GM13976 (cell line): Measurements from ENCODE around the gene MTREX.

Experiments
- DNase-seq: peaks from one replicate; pipeline ENCODE4 v3.0.0; 2012; ENCODE audit warnings: low spot score
- in situ Hi-C: fragments of 300-500 bp; cut with MboI; formaldehyde crosslinking; loops from one replicate; pipeline ENCODE4 v1.12.0; 2022; ENCODE audit warnings: low sequenced_read_pairs, mixed read lengths, inconsistent platforms; ENCODE audit not compliant: unreplicated experiment
- TF ChIP-seq, protein P1 (sequence below): IDR thresholded peaks from 2 replicates; pipeline ENCODE4 v1.5.1; 2012; ENCODE audit warnings: borderline replicate concordance, mild to moderate bottlenecking; ENCODE audit not compliant: insufficient read depth; ENCODE audit errors: extremely low read depth, missing control alignments, control extremely low read depth

The MTREX gene

DNA sequence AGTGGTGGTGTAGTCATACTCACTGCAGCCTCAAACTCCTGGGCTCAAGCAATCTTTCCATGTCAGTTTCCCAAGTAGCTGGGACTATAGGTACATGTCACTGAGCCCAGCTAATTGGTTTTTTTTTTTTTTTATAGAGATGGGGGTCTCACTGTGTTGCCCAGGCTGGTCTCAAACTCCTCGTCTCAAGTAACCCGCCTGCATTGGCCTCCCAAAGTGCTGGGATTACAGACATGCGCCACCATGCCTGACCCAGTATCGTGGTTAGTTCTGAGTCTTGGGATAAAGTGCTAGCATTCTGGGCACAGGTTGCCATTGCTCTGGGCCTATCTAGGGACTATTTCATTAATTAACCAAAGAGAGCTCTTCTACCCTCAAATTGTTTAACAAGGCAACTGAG is 118.7 kb downstream of the MTREX start:
- DNase-seq = no peak
- TF ChIP-seq, protein P1, sequence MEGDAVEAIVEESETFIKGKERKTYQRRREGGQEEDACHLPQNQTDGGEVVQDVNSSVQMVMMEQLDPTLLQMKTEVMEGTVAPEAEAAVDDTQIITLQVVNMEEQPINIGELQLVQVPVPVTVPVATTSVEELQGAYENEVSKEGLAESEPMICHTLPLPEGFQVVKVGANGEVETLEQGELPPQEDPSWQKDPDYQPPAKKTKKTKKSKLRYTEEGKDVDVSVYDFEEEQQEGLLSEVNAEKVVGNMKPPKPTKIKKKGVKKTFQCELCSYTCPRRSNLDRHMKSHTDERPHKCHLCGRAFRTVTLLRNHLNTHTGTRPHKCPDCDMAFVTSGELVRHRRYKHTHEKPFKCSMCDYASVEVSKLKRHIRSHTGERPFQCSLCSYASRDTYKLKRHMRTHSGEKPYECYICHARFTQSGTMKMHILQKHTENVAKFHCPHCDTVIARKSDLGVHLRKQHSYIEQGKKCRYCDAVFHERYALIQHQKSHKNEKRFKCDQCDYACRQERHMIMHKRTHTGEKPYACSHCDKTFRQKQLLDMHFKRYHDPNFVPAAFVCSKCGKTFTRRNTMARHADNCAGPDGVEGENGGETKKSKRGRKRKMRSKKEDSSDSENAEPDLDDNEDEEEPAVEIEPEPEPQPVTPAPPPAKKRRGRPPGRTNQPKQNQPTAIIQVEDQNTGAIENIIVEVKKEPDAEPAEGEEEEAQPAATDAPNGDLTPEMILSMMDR = no peak
- in situ Hi-C loops = no loop called here

DNA sequence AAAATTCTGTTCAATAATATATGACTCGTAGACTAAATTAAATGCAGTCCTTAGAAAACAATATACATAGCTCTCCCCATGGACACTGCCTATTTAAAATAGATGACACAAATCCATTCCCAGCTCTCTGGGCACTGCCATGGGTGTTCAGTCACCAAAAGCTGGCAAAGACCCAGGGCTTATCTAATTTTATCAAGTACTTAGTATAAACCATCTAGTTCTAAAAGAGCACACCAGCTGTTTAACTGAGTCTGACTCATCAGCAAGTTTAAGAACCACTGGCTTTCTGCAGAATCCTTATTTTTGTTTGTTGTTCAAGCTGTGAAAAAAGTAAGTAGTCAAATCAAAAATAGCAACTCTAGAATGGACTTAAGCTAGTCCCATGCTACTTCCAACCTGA is 119.4 kb downstream of the MTREX start:
- in situ Hi-C loops = no loop called here
- DNase-seq = no peak
- TF ChIP-seq, protein P1 = no peak

DNA sequence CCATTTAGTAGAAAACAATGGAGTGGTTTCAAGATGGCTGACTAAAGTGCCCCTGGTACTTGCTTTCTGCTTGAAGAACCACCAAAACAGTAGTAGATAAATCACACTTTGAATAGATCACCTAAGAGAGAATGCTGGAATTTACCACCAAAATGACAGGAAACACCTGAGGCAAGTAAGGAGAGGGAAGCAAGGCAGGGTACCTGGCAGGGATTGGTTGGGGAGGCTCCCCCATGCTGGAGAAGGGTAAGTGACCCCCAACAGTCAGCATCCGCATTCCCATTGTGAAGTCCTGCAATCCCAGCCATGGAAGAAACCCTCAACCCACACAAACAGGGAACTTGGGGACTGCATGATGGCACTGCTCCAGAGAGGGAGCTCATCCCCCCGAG is 121.4 kb downstream of the MTREX start:
- no peak for DNase-seq
- in situ Hi-C loops = no loop called here
- TF ChIP-seq, protein P1 = no peak

DNA sequence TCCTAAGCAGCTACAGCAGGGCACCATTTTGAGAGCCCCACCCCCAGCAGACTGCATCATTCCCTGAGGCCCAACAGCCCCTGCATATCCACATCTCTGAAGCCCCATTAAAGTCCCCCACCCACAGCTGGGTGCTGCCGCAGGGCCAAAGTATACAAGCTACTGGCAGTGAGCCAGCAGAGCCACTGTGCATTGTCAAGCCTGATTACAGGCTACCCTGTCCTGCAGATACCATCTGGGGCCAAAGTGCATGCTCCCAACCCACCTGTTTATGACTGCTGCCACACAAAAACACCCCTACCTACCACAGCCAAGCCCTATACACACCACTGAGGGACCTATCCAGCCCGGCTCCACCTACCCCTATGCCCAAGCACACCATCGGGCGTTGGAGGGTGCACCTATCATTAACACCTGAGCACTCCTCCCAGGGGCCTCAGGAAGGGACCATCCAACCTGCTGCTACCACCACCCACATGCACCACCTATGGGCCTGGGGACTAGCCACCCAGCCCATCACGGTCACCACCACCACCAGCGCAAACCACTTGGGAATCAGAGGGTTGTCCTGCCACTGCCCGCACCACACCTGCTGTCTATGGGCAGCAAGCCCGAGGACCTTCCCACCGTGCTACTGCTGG is 121.9 kb downstream of the MTREX start:
- DNase-seq = no peak
- TF ChIP-seq, protein P1 = no peak
- in situ Hi-C loops = no loop called here

DNA sequence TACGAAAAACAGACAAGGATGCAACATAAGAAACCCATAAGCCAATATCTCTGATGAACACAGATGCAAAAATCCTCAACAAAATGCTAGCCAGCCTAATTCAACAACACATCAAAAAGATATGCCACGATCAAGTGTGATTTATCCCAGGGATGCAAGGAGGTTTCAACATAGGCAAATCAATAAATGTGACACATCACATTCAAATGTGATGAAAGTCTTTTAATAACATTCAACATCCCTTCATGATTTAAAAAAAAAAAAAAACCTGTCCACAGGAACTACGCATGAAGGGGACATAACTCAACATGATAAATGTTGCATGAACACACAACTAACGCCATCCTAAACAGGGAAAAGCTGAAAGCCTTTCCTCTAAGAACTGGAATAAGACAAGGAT is 124.8 kb downstream of the MTREX start:
- DNase-seq = no peak
- TF ChIP-seq, protein P1 = no peak
- in situ Hi-C loops = no loop called here

DNA sequence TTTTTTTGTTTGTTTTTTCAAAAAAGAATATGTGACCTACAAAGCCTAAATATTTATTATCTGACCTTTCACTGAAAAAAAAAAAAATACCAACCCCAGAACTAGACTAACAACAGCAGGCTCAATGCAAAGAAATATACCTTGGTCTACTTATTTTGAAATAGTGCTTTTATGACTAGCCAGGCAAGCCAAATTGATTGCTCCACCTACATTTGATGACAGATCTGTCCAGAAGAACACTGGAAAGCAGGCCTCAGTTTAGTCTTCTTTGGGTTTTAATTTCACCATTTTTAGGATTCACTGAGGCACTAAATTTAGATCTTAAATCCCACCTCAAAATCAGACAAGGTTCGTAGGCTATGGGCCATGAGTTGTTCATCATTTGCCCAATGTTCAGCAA is 129.7 kb downstream of the MTREX start:
- TF ChIP-seq, protein P1 = no peak
- in situ Hi-C loops = no loop called here
- no peak for DNase-seq
